GM18951 (cell line): Measurements from ENCODE around the gene CARD19.

Source experiments
- POLR2A ChIP-seq: IDR thresholded peaks from 4 replicates; pipeline ENCODE4 v1.6.1; 2011; ENCODE audit warnings: mild to moderate bottlenecking; ENCODE audit not compliant: insufficient read length, insufficient read depth; ENCODE audit errors: extremely low read depth
- in situ Hi-C: fragments of 300-500 bp; cut with MboI; formaldehyde crosslinking; loops from one replicate; pipeline ENCODE4 v1.12.0; 2022; ENCODE audit warnings: low sequenced_read_pairs, mixed read lengths, inconsistent platforms; ENCODE audit not compliant: unreplicated experiment

Gene CARD19

DNA sequence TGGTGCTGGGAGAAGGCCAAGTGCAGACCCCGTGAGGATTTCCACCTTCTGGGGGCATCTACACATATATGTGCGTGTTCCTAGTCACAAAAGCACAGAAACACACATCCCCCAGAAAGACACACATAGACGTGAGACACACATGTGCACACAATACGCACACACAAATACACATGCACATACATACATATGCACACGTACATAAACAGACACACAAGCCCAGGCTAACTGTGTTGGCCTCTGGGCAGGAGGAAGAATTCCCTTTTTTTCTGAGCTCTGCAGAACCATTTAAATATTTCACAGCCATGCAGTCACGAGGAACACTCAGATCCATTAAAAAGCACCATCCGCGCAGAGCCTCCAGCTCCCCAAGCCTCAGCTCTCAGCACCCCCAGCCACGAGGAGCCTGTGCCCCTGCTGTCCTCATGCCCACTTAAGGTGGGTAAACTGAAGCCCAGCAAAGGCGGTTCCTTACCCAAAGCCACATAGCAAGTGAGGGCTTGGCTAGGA is 32.8 kb downstream of the CARD19 start:
- in situ Hi-C loops: no loop called here
- no peak for TF ChIP-seq POLR2A

DNA sequence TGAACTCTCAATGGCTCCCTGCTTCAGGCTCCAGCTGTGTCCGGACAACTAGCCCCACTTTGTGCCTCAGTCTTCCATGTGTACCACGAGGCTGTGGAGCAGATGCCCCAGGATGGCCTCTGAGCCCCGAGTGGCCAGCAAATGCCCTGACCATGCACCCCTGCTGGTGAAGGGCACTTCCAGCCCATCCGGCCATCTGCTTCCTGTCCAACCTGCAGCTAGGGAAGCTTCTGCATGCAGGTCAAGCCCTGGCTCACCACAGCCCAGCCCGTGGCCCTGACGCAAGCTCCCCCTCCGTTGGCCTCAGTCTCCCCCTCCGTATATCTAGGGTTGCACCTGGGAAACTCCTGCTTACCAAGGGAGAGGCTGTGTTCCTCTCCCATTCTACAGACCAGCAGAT is 33.3 kb downstream of the CARD19 start:
- no peak for TF ChIP-seq POLR2A
- in situ Hi-C loops: no loop called here

DNA sequence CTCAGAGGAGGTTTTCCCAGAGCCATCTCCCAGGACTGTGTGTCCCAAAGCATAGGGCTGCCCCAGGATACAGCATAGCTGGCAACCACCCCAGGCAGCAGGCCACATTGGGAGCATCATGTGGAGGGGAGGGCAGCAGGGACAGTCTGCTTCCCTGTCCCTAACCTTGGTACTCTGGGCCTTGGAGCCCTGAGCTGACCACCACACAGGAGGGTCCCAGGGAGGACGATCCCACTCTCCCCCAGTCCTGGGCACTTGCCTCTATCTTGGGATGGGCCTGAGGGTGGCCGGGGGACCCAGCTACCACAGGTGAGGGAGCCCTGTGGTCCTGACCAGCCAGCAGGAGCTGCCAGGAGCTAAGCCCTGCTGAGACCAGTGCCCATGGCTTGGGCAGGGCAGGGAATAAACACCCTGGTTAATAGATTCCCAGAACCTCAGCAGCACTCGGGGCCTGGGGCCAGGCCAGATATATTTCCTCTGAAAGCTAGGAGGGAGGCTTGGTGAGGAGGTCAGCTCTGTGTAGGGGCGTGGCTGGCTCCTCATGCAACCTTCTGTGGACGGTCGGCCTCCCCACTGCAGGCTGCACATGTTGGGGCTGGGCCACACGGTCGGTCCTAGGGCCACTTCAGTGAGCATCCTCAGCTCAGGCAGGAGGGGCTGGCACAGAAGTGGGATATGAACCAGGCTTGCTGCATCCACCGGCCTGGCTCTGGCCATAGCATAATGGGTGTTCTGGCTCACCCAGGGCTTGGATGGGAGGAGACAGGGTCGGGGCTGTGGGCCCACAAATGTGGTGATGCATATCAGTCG is 33.9 kb downstream of the CARD19 start:
- TF ChIP-seq POLR2A: no peak
- in situ Hi-C loops: no loop called here

DNA sequence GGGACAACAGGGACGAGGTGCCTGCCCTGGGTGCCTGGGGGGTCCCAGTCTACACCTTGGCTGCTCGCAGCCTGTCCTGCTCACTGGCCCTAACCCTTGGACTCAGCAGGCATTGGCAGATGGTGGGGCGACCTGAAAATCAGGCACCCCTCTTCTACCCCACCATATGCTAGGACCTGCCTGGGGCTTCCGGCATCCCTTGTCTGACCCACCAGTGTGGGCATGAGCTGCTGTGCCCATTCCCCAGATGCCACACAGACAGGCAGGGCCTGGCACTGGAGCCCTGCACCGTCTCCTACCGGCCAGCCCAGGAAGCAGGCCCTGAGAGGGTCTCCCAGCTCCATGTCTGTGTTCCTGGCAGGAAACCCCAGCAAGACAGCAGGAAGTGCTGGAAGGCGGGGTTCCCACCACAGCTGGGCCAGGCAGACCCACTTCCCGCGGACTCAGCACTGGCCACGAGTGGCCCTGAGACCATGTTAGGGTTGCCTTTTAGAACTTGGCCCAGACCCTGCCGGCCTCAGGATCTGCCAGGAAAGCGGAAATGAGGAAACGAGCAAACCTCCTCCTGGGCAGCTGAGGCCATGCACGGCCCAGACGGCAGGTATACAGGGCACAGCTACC is 35.0 kb downstream of the CARD19 start:
- no peak for TF ChIP-seq POLR2A
- in situ Hi-C loops: no loop called here

DNA sequence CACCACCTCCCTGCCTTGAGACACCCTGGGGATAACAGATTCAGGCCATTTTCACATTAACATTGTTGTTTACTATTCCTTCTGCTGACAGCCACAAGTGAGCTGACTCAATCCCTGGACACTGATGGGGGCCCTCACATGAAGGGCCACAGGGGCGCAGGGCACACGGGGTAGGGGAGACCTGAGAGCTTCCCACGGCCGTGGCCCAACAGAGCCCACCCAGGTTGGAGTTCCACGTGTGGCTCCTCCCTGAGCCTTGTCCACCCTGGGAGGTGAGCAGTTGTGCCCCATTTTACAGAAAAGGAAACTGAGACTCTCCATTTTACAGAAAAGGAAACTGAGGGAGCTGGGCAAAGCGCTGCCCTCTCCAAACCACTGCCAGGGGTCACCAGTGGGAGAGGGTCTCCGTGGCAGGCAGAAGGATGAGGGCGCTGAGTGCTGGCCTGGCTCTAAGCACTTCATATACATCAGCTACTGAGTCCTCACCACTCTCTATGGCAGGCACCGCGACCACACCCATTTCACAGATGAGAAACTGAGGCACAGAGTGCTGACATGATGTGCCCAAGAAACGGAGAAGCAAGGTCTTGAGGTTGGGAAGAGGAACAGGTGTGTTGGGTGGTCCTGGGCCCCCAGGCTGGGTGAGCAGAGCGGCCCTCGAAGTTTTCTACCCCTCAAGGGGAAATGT is 35.7 kb downstream of the CARD19 start:
- in situ Hi-C loops: no loop called here
- TF ChIP-seq POLR2A: no peak

DNA sequence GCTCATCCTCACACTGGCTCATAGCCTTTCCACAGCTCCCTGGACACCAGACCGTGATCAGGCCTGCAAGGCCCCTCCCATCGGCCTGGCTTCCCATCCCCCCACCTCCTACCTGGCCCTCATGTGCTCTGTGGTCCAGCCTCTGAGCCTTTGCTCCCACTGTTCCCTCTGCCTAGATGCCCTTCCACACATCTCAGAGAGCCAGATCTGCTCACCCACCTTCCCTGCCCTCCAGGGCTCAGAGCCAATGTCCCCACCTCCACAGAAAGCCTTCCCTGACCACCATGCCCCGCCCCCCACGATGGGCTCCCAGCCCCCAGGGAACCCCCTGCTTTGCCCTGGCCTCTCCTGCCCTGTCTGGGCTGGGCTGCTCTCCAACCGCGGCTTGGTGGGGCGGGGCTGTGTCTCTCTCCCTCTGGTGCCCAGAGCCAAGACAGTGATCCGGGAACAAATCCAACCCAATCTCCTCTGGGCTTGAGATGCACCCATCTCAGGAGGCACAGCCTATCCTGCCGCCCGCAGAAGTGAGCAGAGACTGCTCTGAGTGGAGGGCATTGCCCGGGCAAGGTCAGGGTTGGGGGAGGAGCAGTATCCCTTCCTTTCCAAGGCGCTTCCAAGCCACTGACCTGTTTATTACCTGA is 36.4 kb downstream of the CARD19 start:
- in situ Hi-C loops: no loop called here
- no peak for TF ChIP-seq POLR2A

DNA sequence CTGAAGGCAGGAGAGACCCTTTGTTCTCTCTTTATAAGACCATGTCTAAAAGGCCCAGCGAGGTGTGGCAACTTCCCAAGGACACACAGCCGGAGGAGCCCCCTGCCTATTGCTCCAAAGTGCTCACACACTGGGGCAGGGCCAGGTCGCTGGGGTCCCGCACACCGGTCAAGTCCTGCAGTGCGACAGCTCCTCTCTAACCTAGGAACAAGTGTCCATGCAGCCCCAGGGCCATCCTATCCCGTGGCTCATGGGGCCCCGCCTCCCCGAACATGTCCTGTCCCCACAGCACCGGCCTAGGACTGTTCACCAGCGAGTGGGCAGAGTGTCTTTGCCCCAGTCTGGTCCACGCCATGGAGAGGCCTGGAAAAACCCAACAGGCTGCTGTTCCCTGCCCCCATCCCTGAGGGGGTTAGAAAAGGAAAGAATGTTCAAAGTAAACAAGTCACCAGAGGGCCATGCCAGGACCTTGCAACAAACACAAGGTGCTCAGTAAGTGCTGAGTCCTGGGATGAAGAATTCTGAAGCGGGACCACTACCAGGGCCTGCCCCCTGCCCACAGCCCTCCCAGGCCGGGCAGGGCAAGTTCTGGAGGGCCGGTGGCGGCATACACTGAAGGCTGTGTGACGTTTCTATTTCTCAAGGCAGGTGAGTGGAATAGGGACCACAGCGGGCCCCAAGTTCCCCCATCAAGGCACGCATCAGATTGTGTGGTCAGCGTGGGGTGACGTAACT is 37.1 kb downstream of the CARD19 start:
- in situ Hi-C loops: no loop called here

DNA sequence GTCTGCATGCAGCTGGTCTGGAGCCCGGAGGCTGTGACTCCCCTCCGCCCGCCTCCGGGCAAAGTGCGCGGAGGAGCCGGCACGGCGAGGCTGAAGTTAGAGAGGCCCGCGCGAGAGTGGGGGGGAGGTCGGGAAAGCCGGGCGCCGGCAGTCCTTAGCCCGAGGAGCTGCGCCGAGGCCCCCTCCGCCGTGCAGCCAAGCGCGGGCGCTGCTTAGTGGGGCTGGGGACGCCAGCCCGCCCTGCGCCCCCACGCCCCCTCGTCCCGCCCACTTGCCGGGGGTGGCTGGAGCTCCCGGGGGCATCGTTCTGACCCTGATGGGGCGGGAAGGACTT is 37.6 kb downstream of the CARD19 start:
- TF ChIP-seq POLR2A: no peak
- in situ Hi-C loops: no loop called here

More for the DNA sequence above, 37.1 kb downstream of the CARD19 start:
- no peak for TF ChIP-seq POLR2A

DNA sequence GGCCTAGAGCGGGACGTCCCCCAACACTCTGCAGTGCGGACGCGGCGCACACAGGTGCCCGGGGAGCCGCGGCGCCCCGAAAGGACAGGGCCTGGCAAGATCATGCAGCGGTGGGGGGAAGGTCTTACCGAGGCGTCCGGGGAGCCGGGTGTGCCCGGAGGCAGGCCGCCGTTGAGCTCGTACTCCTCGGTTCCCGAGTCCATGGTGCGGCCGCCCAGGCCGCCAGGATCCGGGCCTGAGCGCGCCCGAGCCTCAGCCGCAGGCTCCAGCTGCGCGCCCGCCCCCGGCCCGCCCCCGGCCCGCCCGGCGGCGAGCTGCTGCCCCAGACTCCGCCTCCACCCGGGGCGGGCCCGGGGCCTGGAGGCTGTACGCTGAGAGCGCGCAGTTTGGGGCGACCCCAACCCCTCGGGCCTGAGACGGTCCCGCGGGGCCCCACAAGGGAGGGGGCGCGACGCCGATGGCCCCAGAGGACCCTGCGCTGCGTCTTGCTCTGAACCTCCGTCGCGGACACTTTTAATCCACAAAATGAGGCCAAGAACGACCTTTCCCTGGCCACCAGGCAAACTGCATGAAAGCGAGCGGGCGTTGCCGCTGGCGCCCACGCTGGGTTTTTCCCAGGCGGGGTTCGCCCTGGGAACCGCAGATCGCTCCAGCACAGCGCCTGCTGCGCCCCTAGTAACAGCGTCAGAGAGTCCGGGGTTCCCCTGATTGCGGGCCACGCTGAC is 38.2 kb downstream of the CARD19 start, which contains the start of gene NINJ1:
NINJ1 (minus strand) TSS at position 237 of the 725 bp plus-strand sequence; CDS start at position 203, 34 bp downstream.
- in situ Hi-C loops: no loop called here
- peak; percentile 66 for TF ChIP-seq POLR2A

DNA sequence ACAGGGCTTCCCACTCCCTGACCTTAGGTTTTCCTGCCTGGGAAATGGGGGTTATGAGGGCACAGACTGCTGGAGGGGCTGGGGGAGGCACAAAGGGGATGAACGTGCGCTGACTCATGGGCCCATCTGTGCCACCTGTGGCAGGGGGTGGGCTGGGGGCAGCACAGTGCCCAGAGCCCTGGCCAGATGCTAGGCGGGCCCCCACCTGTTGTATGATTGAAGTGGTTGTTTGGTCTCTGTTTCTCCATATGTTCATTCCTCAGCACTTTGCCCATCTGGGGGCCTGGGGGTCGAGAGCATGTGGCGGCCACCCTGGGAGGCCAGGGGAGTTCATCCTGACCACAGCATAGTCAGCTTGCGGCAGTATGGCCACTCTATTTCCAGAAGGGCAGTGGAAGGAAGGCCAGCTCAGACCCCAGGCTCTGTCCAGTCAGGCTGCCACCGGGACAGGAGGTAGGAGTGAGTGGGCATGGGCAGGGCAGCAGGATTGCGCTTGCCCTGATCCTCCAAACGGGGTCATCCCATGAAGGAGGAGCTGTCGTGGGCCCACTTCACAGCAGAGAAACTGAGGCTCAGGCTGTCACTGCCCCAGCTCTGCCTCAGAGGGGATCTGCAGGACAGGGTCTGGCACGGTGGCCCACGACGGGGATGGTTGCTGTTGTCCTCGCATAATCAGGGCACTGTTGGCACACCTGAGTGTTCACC is 38.9 kb downstream of the CARD19 start:
- in situ Hi-C loops: no loop called here
- TF ChIP-seq POLR2A: no peak

DNA sequence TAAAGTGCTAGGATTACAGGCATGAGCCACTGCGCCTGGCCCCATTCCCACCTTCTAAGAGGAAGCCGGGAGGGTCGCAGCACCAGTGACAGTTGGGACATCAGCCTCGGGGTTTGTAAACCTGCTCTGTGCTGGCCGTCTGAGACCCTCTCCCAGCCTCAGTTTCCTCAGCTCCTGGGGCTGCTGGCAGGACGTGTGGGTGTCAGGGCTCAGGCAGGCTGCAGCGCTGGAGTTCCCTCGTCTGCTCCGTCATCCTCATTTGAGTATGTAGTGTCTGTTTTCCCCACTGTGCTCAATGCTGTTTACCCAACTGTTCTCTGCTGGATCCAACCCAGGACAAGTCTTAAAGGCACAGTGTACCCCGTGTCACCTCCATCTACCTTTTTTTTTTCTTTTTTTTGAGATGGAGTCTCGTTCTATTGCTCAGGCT is 40.0 kb downstream of the CARD19 start:
- in situ Hi-C loops: no loop called here

DNA sequence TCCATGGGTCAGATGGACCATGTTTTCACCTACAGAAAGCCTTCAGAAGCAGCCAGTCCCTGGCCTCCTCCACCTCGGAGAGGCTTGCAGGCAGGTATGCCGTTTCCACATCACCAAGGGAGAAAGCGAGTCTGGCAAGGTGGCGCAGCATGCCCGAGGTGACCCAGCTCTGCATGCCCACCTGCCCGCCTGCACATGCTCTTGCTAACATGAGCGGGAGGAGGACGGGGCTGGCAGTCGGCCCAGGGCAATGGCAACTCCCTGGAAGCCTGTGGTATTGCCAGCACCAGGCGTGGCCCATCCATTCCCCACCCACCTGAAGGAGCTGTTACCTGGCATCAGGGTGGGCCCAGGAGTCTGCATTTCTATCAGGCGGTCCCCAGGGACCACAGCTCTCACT is 41.3 kb downstream of the CARD19 start:
- in situ Hi-C loops: no loop called here
- TF ChIP-seq POLR2A: no peak

More for the DNA sequence above, 40.0 kb downstream of the CARD19 start:
- no peak for TF ChIP-seq POLR2A
